ENCODE data around the gene CYTH3. TPM values are rescaled to one million over a fixed set of nuclear protein-coding genes. Genes with fewer than 3 reads are reported as not detected.

Gene CYTH3
- total and polyA plus RNA-seq, 9 of the 15 experiments (the other 6 are each of a cell fraction or from before 2014, with no cell fraction given): 0.25 to 15.2 (median 11.4) TPM

DNA sequence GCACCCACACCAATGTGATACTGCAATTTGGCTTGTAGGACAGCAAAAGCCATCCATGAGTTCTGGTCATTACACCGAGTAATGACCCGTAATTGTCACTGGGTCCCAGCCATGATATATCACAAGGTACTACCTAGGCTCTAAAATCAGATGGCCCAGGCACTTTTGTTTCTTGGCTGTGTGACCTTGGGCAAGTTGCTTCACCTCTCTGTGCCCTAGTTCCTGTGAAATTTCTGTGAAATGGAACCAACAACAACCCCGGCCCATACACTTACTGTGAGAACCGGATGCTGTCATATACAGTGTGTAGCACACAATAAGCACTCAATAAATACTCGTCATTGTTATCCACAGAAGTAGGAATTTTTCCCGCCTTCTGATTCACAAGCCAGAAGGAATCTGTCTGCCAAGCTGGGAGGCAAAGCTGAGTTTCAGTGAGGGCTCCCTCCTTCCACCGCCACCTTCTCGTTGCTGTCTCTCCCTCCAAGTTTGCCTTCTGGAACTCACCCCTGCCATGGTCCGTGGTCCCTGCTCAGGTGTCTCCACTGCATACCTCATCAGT, 6.4 kb upstream of the CYTH3 start (continued):
- TF ChIP-seq, protein P1, sequence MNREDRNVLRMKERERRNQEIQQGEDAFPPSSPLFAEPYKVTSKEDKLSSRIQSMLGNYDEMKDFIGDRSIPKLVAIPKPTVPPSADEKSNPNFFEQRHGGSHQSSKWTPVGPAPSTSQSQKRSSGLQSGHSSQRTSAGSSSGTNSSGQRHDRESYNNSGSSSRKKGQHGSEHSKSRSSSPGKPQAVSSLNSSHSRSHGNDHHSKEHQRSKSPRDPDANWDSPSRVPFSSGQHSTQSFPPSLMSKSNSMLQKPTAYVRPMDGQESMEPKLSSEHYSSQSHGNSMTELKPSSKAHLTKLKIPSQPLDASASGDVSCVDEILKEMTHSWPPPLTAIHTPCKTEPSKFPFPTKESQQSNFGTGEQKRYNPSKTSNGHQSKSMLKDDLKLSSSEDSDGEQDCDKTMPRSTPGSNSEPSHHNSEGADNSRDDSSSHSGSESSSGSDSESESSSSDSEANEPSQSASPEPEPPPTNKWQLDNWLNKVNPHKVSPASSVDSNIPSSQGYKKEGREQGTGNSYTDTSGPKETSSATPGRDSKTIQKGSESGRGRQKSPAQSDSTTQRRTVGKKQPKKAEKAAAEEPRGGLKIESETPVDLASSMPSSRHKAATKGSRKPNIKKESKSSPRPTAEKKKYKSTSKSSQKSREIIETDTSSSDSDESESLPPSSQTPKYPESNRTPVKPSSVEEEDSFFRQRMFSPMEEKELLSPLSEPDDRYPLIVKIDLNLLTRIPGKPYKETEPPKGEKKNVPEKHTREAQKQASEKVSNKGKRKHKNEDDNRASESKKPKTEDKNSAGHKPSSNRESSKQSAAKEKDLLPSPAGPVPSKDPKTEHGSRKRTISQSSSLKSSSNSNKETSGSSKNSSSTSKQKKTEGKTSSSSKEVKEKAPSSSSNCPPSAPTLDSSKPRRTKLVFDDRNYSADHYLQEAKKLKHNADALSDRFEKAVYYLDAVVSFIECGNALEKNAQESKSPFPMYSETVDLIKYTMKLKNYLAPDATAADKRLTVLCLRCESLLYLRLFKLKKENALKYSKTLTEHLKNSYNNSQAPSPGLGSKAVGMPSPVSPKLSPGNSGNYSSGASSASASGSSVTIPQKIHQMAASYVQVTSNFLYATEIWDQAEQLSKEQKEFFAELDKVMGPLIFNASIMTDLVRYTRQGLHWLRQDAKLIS (CRISPR knock-in tag; IDR thresholded peaks at IDR 0.05): no peak
- TF ChIP-seq, protein P2, sequence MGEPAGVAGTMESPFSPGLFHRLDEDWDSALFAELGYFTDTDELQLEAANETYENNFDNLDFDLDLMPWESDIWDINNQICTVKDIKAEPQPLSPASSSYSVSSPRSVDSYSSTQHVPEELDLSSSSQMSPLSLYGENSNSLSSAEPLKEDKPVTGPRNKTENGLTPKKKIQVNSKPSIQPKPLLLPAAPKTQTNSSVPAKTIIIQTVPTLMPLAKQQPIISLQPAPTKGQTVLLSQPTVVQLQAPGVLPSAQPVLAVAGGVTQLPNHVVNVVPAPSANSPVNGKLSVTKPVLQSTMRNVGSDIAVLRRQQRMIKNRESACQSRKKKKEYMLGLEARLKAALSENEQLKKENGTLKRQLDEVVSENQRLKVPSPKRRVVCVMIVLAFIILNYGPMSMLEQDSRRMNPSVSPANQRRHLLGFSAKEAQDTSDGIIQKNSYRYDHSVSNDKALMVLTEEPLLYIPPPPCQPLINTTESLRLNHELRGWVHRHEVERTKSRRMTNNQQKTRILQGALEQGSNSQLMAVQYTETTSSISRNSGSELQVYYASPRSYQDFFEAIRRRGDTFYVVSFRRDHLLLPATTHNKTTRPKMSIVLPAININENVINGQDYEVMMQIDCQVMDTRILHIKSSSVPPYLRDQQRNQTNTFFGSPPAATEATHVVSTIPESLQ (CRISPR knock-in tag; IDR thresholded peaks at IDR 0.05): no peak
- TF ChIP-seq KAT2B (IDR thresholded peaks at IDR 0.05; ENCODE audit: low read depth, low read length): no peak
- peak; percentile 68; the same call in 1 of the 2 replicates for TF ChIP-seq ADNP (tag; IDR thresholded peaks at IDR 0.05)
- no peak for TF ChIP-seq YBX1 (IDR thresholded peaks at IDR 0.05)
- TF ChIP-seq HMG20B (CRISPR knock-in tag; IDR thresholded peaks at IDR 0.05): no peak
- TF ChIP-seq ZBED1 (IDR thresholded peaks at IDR 0.05): no peak
- no peak for TF ChIP-seq ZFX (CRISPR knock-in tag; IDR thresholded peaks at IDR 0.05)
- TF ChIP-seq DACH1 (IDR thresholded peaks at IDR 0.05; ENCODE audit: partially characterized antibody): no peak
- TF ChIP-seq NFIC (IDR thresholded peaks at IDR 0.05): no peak
- peak in 1 of 2 experiments; percentile 34; a peak in 1 of 4 replicates for TF ChIP-seq RCOR1 (IDR thresholded peaks at IDR 0.05; ENCODE audit: borderline replicate concordance in 1 of 2, low read depth in 2 of 2, low read length in 2 of 2)
- 0 out of 3 replicates have a peak, but pooled peaks of 1 of the 2 experiments have one; percentile 34 for TF ChIP-seq CBX3 (IDR thresholded peaks at IDR 0.05; ENCODE audit: borderline replicate concordance in 1 of 2, low read length in 2 of 2)
- peak; percentile 97 for TF ChIP-seq RBM25 (IDR thresholded peaks at IDR 0.05; ENCODE audit: low read depth, low read length, severe bottlenecking)
- TF ChIP-seq KDM1A (IDR thresholded peaks at IDR 0.05): peak; percentile 66 to 83
- no peak for TF ChIP-seq ZNF184 (CRISPR knock-in tag; IDR thresholded peaks at IDR 0.05)
- TF ChIP-seq SMARCA5 (IDR thresholded peaks at IDR 0.05): peak; percentile 91
- no peak for TF ChIP-seq PBX2 (CRISPR knock-in tag; IDR thresholded peaks at IDR 0.05; ENCODE audit: low read depth)
- no peak for TF ChIP-seq PBX2 (tag; conservative IDR thresholded peaks at IDR 0.05; ENCODE audit: low read depth)

Data from K562 (cell line).